GM21526 (cell line): ENCODE data around the gene GRM8.

Source experiments
- ATAC-seq: cut with Tn5 transposase; IDR thresholded peaks from one replicate; pipeline ENCODE4 v1.9.1; 2021; ENCODE audit warnings: moderate library complexity; ENCODE audit not compliant: unreplicated experiment, low FRiP score

GRM8 gene

DNA sequence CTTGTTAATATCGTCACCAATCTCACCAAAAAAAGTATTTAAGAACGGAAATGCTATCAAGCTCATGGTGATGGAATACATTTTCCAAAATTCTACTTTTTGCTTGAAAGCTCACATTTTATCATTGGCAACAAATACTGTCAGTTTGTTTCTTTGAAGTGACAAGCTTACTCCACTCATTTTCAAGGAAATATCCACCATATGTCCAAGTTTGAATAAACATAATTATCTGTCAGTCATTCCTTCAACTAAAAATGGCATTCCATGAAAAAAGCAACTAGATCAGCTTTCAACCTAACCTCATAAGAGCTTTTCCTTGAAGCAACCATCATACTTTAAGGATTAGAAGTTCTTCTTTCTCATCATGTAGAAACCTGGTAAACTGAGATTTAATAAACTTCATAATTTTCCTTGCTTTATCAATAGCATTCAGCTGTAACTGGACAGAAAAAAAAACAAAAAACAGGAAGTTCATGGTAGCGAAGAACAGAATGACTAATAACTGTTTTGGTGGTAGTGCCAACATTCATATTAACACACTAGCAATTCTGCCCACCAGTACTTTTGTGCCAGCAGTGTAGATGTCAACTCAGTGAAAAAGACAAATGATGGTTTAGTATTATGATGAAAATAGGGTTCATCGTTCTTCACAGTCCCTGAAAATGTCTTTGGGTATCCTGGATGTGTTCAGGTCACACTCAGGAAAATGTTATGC, 764.9 kb downstream of the GRM8 start:
- ATAC-seq: no peak

DNA sequence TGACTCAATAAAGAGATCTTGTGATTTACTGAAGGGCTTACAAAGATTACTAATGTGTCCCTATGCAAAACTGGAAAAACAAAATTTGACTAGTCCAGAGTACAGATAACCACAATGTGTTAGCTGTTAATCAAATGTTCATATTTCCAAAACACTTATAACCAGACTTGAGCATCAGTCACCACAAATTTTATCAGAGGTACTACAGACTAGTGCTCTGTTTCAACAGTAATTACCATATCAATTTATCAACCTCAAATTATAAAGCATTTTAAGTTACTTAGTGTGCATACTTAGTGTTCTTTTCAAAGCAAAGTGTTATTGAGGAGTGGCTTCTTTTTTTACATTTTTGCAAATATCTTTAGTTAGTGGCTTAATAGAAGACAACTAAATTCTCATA, 765.9 kb downstream of the GRM8 start:
- no peak for ATAC-seq

DNA sequence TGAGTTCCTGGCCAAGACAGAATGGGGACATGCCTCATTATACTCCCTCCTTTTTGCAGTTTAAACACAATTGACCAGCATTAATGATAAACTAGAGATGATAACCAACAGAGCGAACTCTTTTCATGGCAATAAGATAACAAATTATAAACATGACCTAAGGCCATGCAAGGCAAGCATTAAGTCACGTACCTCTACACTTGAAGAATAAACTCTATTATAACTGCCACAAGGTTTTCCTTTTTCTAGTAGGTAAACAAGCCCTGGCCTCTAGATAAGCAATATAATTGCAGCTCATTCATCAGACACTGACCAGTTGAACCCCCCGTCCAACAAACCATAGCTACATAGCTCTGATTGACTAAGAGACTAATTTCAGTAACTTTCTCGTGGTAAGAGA, 767.0 kb downstream of the GRM8 start:
- no peak for ATAC-seq

DNA sequence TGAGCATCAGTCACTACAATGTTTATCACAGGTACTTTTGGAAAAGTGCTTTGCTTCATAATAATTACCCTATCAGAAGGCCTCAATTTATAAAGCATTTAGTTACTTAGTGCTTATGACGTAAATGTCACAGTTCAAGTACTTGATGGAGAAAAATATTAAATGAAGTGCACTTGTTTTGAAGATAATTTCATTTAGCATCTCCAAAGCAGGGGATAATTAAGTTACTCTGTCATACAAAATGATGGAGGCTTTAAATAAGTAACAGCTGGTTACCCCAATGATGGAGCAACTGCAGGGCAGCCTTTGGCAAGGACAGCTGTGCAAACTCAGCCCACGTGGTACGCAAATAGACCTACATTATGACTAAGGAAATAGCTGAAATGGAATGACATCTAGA, 768.8 kb downstream of the GRM8 start:
- ATAC-seq: no peak

DNA sequence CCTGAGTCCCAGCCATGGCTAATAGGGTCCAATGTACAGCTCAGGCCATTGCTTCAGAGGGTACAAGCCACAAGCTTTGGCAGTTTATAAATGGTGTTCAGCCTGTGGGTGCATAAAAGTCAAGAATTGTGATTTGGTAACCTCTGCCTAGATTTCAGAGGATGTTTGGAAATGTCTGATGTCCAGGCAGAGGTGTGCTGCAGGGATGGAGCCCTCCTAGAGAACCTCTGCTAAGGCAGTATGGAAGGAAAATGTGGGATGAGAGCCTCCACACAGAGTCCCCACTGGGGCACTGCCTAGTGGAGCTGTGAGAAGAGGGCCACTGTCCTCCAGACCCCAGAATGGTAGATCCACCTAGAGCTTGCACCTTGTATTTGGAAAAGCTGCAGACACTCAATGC, 779.9 kb downstream of the GRM8 start:
- no peak for ATAC-seq

DNA sequence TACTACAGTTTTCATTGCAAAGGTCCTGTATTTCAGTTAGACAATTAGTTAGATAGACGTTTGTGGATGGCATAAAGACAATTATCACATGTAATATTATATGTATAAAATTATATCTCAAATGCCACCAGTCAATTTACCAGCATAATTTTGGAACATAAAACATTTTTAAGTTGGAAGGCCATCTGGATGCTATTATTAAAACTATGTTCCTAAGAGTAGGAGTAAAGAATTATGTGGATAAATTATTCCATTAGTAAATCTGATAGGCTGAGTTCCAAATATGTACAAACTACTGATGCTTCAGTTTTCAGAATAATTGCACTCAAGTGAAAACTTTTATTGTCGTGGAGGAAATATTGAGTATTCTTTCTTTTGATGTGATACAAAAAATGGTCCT, 790.3 kb downstream of the GRM8 start:
- ATAC-seq: no peak

DNA sequence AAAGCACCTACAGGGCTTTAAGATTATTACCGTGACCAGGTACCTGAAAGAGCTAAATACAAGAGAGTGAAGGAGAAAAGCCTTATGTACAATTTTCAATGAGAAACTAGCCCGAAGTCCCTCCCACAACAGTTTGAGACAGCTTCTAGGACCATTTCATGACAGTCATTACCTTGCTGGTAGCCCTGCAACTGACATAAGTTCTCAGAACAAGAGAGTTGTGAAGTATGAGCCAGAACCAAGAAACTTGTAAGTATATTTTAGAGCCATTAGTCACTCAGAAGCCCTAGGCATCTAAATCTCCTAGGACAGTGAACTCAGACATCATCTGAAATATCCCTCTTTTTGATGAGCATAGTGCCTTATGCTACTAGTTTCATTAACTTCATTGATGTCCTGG, 792.1 kb downstream of the GRM8 start:
- ATAC-seq: no peak

DNA sequence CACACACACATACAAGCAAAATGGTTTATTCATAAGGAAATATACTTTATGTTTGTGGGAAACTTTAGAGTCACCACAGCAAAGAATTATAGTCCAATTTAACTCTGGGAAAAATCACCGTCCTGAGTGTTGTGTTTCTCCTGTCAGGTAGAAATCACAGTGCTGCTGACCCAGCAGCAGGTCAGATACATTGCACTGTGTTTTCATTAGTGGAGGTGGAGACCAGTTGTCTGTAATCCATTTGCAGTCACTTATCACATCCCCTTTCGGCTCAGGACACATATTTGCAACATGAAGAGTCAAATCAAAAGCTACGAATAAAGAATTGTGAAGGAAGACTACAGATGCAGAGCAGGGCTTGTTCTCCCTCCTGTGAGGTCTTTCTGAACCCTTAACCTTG, 799.6 kb downstream of the GRM8 start:
- no peak for ATAC-seq

DNA sequence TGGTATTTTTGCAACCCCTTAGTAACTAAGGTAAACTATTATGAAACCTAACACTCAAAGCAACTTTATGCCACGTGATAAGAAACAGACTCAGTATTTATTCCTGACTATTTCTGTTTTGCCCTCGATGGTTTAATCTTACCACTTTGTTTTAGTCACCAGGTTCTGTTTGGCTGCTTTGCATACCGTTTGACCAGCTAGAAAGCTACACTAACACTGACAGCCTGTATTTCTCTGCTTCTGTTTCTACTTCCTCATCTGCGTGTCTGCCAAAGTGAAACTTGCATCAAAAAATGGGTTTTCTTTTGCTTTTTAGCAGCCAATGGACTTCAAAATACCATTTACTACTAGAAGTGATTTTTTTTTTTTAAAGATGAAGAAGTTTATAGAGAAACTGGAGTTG, 802.5 kb downstream of the GRM8 start:
- peak; percentile 94 for ATAC-seq

DNA sequence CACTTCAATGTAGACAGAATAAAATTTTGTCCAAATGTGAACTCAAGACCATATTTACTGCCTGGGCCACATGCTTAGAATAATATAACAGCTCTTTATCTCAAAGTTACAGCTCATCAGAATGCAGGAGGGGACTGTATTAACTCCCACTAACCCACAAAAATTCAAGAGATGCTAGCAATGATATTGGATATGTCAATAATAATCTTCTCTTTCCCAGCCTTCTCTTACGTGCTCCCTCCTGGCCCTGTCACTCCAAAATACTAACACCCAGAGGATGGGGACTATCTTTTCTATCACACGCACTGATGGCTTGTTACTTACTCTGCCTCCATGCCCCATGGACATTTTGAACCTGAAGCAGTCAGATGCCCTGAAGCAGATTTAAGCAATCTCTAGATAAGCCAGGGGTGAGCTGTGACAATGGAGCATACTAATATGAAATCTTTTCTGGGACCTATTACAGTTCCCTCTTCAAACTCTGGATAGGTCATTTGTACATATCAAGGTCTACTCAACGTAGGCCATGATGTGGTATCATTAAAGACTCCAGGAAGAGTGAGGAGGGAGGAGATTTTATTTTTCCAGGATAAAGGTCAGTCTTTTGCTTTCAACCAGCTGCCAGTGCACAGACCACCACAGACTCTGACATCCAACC, 803.0 kb downstream of the GRM8 start:
- peak; percentile 26 for ATAC-seq

DNA sequence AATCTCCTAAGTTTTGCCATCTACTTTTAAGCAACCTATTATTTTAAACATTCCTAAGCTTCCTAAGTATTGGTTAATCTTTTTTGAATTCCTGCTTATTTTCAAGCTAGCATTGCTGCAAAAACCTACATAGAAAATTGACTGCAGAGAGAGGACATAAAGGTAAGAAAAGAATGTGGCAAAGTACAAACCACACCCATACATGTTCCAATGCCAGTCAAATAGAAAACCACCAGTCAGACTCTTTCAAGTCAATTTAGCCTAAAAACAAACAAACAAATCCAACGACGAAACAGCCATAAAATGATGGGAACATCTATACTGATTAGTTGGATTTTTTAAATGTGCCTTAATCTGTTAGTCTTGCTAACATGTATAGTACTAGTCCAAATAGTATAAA, 804.8 kb downstream of the GRM8 start:
- ATAC-seq: no peak

DNA sequence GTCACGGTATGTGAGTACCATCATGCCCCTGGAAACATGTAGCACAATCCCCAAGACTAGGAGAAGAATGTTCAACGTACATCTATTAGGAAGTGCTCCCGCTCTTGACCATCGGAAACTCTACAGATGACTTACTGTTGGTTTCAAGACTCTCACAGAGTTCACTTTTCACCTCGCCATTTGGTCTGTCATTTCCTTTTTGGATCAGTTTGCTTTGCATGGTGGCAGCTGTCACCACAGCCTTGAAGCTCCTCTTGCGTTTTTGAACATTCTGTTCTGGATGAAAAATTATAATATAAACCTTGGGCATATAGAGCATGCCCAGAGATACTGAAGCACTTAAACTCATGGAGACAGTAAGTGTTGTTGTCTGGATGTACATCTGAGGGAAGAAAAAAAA, 806.8 kb downstream of the GRM8 start:
- ATAC-seq: no peak

DNA sequence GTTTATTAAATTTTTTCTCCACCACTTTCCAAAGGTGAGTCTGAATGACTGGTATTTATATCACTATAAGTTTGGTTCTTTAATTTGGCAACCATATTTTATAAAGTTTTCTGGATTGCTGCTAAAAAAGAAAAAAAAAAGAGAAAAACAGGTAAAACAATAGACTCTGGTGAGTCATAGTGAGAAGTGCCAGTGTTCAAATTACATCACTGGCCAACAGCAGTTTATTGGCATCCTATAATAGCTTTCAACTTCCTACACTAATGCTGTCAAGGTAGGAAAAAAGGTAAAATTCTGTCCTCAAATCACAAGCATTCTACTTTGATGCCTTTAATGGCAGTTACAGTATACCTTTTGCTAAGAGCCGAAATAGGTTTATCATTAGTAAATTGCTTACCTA, 808.8 kb downstream of the GRM8 start:
- ATAC-seq: no peak

DNA sequence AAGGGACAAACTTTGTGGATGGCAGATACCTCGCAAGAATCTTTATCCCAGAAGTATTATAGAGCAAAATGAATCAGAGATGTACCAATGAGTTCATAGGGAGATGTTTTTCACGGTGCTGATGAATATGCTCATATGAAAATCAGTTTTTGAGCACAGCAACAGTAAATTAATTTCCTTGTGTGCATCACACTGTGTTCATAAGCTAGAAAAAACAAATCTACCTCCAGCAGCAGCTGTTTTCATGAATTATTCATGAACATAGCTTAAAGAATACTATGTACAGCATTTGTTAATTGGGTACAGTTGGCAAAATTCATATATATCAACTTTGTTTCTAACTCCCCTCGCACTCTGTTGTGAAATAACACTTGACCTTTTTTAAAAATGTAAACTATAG, 809.8 kb downstream of the GRM8 start:
- ATAC-seq: no peak

DNA sequence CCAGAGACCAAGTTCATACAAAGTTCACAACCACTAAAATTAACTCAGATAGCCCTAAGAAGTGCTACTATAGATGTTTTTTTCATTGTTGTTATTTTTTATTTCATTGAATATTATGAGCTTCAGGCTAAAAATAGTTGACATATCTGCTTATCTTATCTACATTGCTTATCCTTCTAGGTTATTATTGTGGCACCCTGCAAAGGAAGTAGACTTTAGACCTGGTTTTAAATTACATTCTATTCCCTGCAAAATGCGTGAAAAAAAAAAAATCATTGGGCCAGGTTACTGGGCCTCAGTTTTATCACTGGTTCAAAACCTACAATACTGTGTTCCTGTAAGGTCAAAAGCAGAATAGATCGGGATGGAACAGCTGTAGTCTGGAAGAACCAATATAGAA, 811.0 kb downstream of the GRM8 start:
- ATAC-seq: no peak

DNA sequence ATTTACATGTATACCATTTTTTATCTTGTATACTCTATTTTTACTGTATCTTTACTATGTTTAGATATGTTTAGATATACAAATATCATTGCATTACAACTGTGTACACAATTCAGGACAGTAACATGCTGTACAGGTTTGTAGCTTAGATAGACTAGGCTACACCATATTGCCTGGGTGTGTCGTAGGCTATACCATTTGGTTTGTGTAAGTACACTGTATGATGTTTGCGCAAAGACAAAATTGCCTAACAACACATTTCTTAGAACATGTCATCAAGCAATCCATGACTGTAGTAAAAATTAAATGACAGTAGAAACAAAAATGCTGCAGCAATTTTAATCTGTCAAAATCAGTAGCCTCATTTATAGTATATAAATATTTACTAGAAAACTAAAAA, 812.2 kb downstream of the GRM8 start:
- ATAC-seq: no peak

DNA sequence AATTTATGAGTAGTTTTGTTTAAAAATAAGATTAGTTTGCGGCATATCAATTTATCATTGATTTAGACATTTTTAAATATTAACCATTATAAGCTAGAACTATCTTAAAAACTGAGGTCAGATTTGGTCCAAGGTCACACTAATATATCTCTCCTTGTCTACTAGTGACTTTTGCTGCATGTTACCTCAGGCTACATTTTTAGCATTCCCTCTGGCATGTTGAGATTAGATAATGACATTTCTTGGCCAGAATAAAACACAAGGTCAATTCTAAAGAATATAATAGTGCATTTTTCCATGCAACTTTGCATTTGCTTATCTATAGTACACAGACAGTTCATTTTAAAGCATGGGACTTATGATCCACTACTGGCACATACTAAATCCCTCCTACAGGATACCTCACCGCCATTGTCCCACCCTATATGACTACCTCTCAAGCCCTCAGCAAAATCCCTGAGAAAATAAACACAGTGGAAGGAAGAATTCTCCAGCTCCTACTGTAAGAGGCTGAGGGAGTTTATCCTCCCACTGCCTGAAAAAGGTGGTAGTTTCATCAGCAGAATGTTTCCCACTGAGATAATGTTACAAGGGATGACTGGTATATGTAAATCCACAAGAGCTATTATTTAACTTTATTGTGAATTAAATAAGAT, 816.4 kb downstream of the GRM8 start:
- no peak for ATAC-seq

DNA sequence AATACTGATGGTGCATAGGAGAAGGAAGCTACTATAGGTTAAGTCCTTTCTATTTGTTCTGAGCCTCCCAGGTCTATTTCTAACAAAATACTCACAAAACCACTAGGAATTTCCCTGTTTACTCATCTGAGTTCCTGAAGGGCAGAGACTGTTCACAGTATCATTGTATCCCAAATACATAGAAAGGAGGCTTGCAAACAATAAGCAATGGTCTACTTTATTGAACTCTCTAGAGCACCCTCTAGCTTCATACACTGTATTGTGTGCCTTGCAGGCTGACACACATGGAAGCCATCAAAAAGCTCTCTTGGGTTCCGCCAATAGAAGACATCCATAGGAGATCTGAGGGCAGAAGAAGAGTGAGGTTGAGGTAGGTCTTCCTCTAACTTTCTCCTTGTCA, 826.1 kb downstream of the GRM8 start:
- ATAC-seq: no peak

DNA sequence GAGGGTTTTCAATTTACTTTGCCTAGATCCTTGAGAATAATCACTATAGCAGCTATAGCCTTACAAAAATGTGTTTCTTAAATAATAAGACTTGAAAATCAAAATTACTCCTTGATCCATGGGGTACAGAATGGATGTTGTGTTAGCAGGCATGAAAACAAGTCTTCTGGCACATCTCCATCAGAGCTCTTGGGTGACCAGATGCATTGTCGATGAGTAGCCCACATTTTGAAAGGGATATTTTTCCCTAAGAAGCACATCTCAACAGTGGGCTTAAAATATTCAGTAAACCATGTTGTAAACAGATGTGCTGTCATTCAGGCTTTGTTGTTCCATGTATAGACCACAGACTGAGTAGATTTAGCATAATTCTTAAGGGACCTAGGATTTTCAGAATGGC, 827.8 kb downstream of the GRM8 start:
- ATAC-seq: no peak

DNA sequence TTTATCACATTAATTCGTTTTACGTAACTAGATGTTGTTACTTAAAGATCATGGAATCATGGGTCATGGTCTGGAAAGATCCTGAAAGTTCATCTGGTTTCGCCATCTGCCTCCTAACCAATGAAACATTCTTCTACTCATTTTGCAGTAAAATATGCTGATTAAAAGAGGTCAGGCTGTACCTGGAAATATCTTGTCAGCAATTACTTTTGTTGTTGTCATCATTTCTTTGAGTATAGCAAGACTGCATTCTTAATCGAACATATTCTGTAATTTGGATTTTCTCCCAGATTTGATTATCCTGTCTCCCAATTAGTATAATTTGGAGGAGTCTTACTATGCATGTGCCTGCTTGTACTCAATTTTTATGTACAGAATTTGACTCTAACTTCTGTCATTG, 833.7 kb downstream of the GRM8 start:
- ATAC-seq: no peak

DNA sequence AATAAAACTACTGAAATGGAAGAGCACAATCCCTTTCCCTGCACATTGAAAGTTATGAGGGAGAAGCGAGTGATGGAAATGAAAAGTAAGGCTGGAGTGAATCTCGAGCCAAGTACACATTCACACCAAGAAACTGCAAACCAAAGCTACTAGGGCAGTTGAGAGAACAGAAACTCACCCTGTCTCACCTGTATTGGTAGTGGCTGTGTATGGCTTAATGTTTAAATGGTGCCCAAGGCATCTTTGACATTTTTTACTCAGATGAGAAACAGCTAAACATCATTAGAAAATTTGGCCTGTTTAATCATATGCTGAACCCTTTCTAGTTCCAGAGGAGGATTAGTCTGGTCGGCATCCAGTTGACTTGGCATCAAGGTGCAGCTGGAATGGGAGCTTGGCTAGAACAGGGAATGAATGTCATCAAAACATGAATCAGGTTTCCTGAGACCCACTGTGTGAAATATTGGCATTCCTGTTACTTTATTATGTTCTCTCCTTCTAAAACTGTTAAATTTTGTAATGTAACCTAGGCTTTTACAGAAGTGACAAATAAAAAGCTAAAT, 840.8 kb downstream of the GRM8 start:
- ATAC-seq: peak; percentile 67
